HEK293 (cell line): ENCODE measurements around the gene TUT4.

Experiments
- CTCF ChIA-PET: fragments of 350-600 bp; formaldehyde crosslinking; extraction: SDS; loops from one replicate; lab custom pipeline; 2021; ENCODE audit warnings: antibody characterized with exemption; lab: Yijun Ruan, JAX
- POLR2A ChIA-PET: fragments of 300-600 bp; formaldehyde crosslinking; extraction: SDS; loops from one replicate; lab custom pipeline; 2020; ENCODE audit warnings: antibody characterized with exemption, inconsistent platforms; lab: Yijun Ruan, JAX
- H3K27ac ChIP-seq: fragments of 200-500 bp; sonication (Bioruptor generic); 2 replicates; pipeline ENCODE4 v1.5.1; 2014; ENCODE audit warnings: low read depth, low read length, control low read depth, inconsistent platforms; ENCODE audit errors: extremely low read depth
- H3K36me3 ChIP-seq, 2 experiments: fragments of 200-500 bp in 1 of 2; sonication (Bioruptor generic) in 1 of 2; 1 replicate in 1 of 2; 2 replicates in 1 of 2; pipeline ENCODE4 v1.5.1; 2014 to 2017; ENCODE audit warnings: inconsistent platforms in 2 of 2, low read length in 2 of 2; ENCODE audit not compliant: control insufficient read depth in 2 of 2, insufficient read depth in 1 of 2
- H3K4me1 ChIP-seq: fragments of 200-500 bp; sonication (Bioruptor generic); 2 replicates; pipeline ENCODE4 v1.5.1; 2014; ENCODE audit warnings: mild to moderate bottlenecking, low read length, inconsistent platforms; ENCODE audit not compliant: control insufficient read depth, insufficient read depth
- H3K4me3 ChIP-seq: 2 replicates; pipeline ENCODE4 v1.5.1; 2011; ENCODE audit warnings: low read depth, mild to moderate bottlenecking, control low read depth, low read length, moderate library complexity
- H3K9me3 ChIP-seq: fragments of 200-500 bp; sonication (Bioruptor generic); 2 replicates; pipeline ENCODE4 v1.5.1; 2014; ENCODE audit warnings: low read depth, low read length, inconsistent platforms; ENCODE audit not compliant: control insufficient read depth, insufficient read depth
- EGR2 ChIP-seq: fragments of 450-650 bp; formaldehyde crosslinking; IDR thresholded peaks from 2 replicates; pipeline ENCODE4 v1.5.1; 2016; ENCODE audit warnings: low read depth, missing biosample characterization, missing genetic modification characterization
- GLIS1 ChIP-seq: fragments of 450-650 bp; formaldehyde crosslinking; IDR thresholded peaks from 2 replicates; pipeline ENCODE4 v1.5.1; 2016; ENCODE audit warnings: missing biosample characterization, missing genetic modification characterization
- PATZ1 ChIP-seq: fragments of 450-650 bp; formaldehyde crosslinking; IDR thresholded peaks from 2 replicates; pipeline ENCODE4 v1.5.1; 2016; ENCODE audit warnings: missing biosample characterization, missing genetic modification characterization
- SCRT2 ChIP-seq: fragments of 450-650 bp; formaldehyde crosslinking; IDR thresholded peaks from 2 replicates; pipeline ENCODE4 v1.5.1; 2016; ENCODE audit warnings: missing biosample characterization, missing genetic modification characterization
- TSHZ1 ChIP-seq: fragments of 450-650 bp; formaldehyde crosslinking; IDR thresholded peaks from 2 replicates; pipeline ENCODE4 v1.5.1; 2016; ENCODE audit warnings: missing biosample characterization, missing genetic modification characterization, borderline replicate concordance
- WT1 ChIP-seq: fragments of 450-650 bp; formaldehyde crosslinking; IDR thresholded peaks from 2 replicates; pipeline ENCODE4 v1.5.1; 2016; ENCODE audit warnings: missing biosample characterization, missing genetic modification characterization
- ZBTB17 ChIP-seq: fragments of 450-650 bp; formaldehyde crosslinking; IDR thresholded peaks from 2 replicates; pipeline ENCODE4 v1.5.1; 2016; ENCODE audit warnings: missing biosample characterization, missing genetic modification characterization
- ZFHX2 ChIP-seq: fragments of 450-650 bp; formaldehyde crosslinking; conservative IDR thresholded peaks from 2 replicates; pipeline ENCODE4 v1.5.1; 2016; ENCODE audit warnings: missing biosample characterization, missing genetic modification characterization
- ZFP3 ChIP-seq: fragments of 450-650 bp; formaldehyde crosslinking; IDR thresholded peaks from 2 replicates; pipeline ENCODE4 v1.5.1; 2016; ENCODE audit warnings: low read depth, missing biosample characterization, missing genetic modification characterization
- ZNF121 ChIP-seq: fragments of 450-650 bp; formaldehyde crosslinking; IDR thresholded peaks from 2 replicates; pipeline ENCODE4 v1.5.1; 2016; ENCODE audit warnings: missing biosample characterization, missing genetic modification characterization
- ZNF221 ChIP-seq: fragments of 450-650 bp; formaldehyde crosslinking; IDR thresholded peaks from 2 replicates; pipeline ENCODE4 v1.5.1; 2017; ENCODE audit warnings: missing biosample characterization, missing genetic modification characterization, borderline replicate concordance
- ZNF366 ChIP-seq: fragments of 450-650 bp; formaldehyde crosslinking; conservative IDR thresholded peaks from 2 replicates; pipeline ENCODE4 v1.5.1; 2016; ENCODE audit warnings: missing biosample characterization, missing genetic modification characterization
- ZNF391 ChIP-seq: fragments of 450-650 bp; formaldehyde crosslinking; IDR thresholded peaks from 2 replicates; pipeline ENCODE4 v1.5.1; 2016; ENCODE audit warnings: low read depth, missing biosample characterization, missing genetic modification characterization, borderline replicate concordance
- ZNF426 ChIP-seq: fragments of 450-650 bp; formaldehyde crosslinking; IDR thresholded peaks from 2 replicates; pipeline ENCODE4 v1.5.1; 2017; ENCODE audit warnings: missing biosample characterization, missing genetic modification characterization, mild to moderate bottlenecking, inconsistent platforms, moderate library complexity
- ZNF488 ChIP-seq: fragments of 450-650 bp; formaldehyde crosslinking; IDR thresholded peaks from 2 replicates; pipeline ENCODE4 v1.5.1; 2016; ENCODE audit warnings: missing biosample characterization, missing genetic modification characterization
- ZNF513 ChIP-seq: fragments of 450-650 bp; IDR thresholded peaks from 2 replicates; pipeline ENCODE4 v1.5.1; 2018; ENCODE audit warnings: missing biosample characterization, missing genetic modification characterization
- ZNF514 ChIP-seq: fragments of 450-650 bp; formaldehyde crosslinking; IDR thresholded peaks from 2 replicates; pipeline ENCODE4 v1.5.1; 2016; ENCODE audit warnings: missing biosample characterization, missing genetic modification characterization
- ZNF571 ChIP-seq: fragments of 450-650 bp; formaldehyde crosslinking; IDR thresholded peaks from 2 replicates; pipeline ENCODE4 v1.5.0; 2017; ENCODE audit warnings: missing biosample characterization, missing genetic modification characterization
- ZNF600 ChIP-seq: fragments of 450-650 bp; formaldehyde crosslinking; IDR thresholded peaks from 2 replicates; pipeline ENCODE4 v1.5.1; 2016; ENCODE audit warnings: missing biosample characterization, missing genetic modification characterization
- ZSCAN23 ChIP-seq: fragments of 450-650 bp; formaldehyde crosslinking; IDR thresholded peaks from 2 replicates; pipeline ENCODE4 v1.5.1; 2016; ENCODE audit warnings: missing biosample characterization, missing genetic modification characterization
- ZSCAN4 ChIP-seq: fragments of 450-650 bp; formaldehyde crosslinking; IDR thresholded peaks from 2 replicates; pipeline ENCODE4 v1.5.1; 2017; ENCODE audit warnings: missing biosample characterization, missing genetic modification characterization

Gene TUT4

GRCh38 chr1:52550447-52550846, 2.4 kb downstream of the TUT4 start:
- peaks cover 0 to 4% of the 10 kb centered on the region in 2 experiments; a peak in 2 of 3 replicates for H3K36me3 ChIP-seq
- no peaks in the 10 kb centered on the region for H3K9me3 ChIP-seq
- ChIA-PET POLR2A (interaction anchor here (1.1 kb wide), 1 partner anchor 112 kb away, joined by 3 read pairs; no protein-coding TSS in a partner anchor), CTCF (no interaction called here)
- no peak overlapping the region for H3K4me3 ChIP-seq
- H3K27ac ChIP-seq = no peak overlapping the region
- peaks cover 18% of the 10 kb centered on the region for H3K4me1 ChIP-seq
- peak; percentile 73 for TF ChIP-seq ZFHX2 (tag by site-specific recombination)
- TF ChIP-seq ZBTB17 = no peak
- peak; percentile 61; the same call in 1 of the 2 replicates for TF ChIP-seq ZNF121 (tag by site-specific recombination)
- TF ChIP-seq EGR2 = peak; percentile 67
- 0 out of 2 replicates have a peak, but pooled peaks have one; percentile 19 for TF ChIP-seq SCRT2
- TF ChIP-seq ZNF513 (tag by site-specific recombination) = no peak
- TF ChIP-seq, all 188 proteins: peak for 4

GRCh38 chr1:52549267-52549666, 3.6 kb downstream of the TUT4 start:
- no peak overlapping the region for H3K4me3 ChIP-seq
- no peak overlapping the region for H3K27ac ChIP-seq
- H3K4me1 ChIP-seq = peaks cover 15% of the 10 kb centered on the region
- TF ChIP-seq ZNF600 (tag by site-specific recombination) = peak; percentile 74; the same call in 1 of the 2 replicates
- peak; percentile 44; the same call in 1 of the 2 replicates for TF ChIP-seq ZNF366
- TF ChIP-seq ZFP3 (tag by site-specific recombination) = peak; percentile 80
- TF ChIP-seq ZNF514 = no peak
- TF ChIP-seq ZFHX2 (tag by site-specific recombination) = peak; percentile 86
- 0 out of 2 replicates have a peak, but pooled peaks have one; percentile 13 for TF ChIP-seq TSHZ1
- TF ChIP-seq EGR2 = peak; percentile 84
- TF ChIP-seq WT1 (tag by site-specific recombination) = no peak
- CTCF ChIA-PET = interaction anchor here (0.6 to 0.7 kb wide), 2 partner anchors 17 to 109 kb away, joined by 3 to 4 read pairs; no protein-coding TSS in a partner anchor
- H3K36me3 ChIP-seq = peaks cover 3 to 4% of the 10 kb centered on the region in 2 experiments; a peak in 2 of 3 replicates
- POLR2A ChIA-PET = no interaction called here
- no peaks in the 10 kb centered on the region for H3K9me3 ChIP-seq

- Histone ChIP-seq H3K4me1 (peaks cover 11% of the 10 kb centered on the region), H3K4me3 (no peak overlapping the region), H3K27ac (no peak overlapping the region), H3K36me3 (peaks cover 3 to 8% of the 10 kb centered on the region in 2 experiments; a peak in 2 of 3 replicates), H3K9me3 (no peaks in the 10 kb centered on the region)
- TF ChIP-seq ZNF391 (tag by site-specific recombination) (no peak), PATZ1 (tag by site-specific recombination) (no peak), GLIS1 (tag by site-specific recombination) (no peak), ZNF221 (tag by site-specific recombination) (no peak), ZNF571 (tag by site-specific recombination) (no peak), ZSCAN23 (no peak), ZNF488 (tag by site-specific recombination) (no peak), ZSCAN4 (no peak), ZNF426 (no peak)
- ChIA-PET CTCF (interaction anchor here (0.6 kb wide), 1 partner anchor 89 kb away, joined by 3 read pairs; no protein-coding TSS in a partner anchor), POLR2A (no interaction called here)
Measured at GRCh38 chr1:52546852-52547251, 6.0 kb downstream of the TUT4 start.
